Measurements from ENCODE around the gene BRF1.
"Not testable (repeated sequence)": the region's sequence is repeated elsewhere in the genome, so short reads cannot be mapped to it uniquely, and the experiment has no call there.

BRF1 gene

GRCh38 chr14:105287249-105288102 lies 13.3 kb downstream of the BRF1 start:
- DNase-seq: no peak

GRCh38 chr14:105286759-105287144 lies 14.0 kb downstream of the BRF1 start:
- DNase-seq: no peak

GRCh38 chr14:105285174-105285573 lies 15.6 kb downstream of the BRF1 start:
- no peak for DNase-seq

DNA sequence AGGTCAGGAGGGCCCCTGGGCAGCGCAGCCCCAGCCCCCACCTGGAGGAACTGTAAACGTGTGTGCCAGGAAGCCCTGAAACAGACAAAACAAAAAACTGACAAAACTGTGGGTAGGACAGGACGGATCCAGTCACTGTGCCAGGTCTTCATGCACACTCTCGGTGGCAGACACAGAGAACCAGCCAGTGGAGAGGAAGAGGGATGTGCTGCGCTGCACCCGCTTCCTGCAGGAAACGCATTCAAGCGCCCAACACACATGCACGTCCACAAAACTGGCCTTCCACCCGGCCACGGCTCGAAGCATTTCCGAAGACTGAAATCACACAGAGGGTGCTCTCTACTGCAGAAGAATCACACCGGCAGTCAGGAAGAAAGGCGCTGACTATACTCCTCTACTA lies 16.9 kb downstream of the BRF1 start:
- no peak for DNase-seq

- no peak for DNase-seq
These were observed 17.8 kb downstream of the BRF1 start for GRCh38 chr14:105283028-105283427.

GRCh38 chr14:105282098-105282725 lies 18.6 kb downstream of the BRF1 start:
- DNase-seq: no peak

GRCh38 chr14:105281371-105282097 lies 19.3 kb downstream of the BRF1 start:
- no peak for DNase-seq

- DNase-seq: no peak
These were observed 20.3 kb downstream of the BRF1 start for GRCh38 chr14:105280525-105280924.

DNA sequence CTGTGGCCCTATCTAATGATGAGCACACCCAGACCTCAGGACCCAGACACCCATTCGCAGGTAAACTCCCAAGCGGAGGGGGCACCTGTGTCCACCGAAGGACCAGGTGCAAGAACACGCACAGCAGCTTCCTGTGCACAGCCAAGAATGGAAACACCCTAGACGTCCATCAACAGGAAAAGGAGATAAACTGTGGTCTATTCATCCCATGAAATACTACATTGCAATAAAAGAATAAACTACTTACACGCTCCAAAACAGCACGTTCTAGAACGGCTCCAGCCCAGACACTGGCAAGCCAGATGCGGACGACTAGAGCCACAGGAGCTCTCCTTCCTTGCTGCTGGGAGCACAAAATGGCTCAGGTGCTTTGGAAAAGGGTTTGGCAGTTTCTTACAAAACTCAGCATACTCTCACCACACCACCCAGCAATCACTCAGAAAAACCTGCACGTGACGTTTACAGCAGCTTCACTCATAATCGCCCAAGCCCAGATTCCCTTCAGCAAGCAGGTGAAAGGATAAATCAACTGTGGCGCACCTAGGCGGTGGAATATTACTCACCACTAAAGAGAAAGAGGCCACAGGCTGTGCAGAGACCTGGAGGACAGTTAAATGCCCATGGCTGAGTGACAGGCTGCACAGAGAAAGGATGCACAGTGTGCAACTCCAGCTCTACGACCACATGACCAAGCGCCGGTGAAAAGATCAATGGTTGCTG lies 21.0 kb downstream of the BRF1 start:
- no peak for DNase-seq

DNA sequence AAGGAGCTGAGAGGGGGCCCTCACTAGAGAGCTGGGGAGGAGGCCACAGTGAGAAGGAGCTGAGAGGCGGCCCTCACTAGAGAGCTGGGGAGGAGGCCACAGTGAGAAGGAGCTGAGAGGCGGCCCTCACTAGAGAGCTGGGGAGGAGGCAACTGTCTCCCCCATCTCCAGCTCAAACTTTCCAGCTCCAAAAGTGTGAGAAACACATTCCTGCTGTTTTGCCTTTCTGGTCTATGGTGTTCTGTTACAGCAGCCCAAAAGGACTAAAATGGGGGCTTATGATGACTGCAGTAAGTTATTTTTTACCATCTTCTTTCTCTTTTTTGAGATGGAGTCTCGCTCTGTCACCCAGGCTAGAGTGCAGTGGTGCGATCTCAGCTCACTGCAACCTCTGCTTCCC lies 23.4 kb downstream of the BRF1 start:
- not testable (repeated sequence) for DNase-seq

- DNase-seq: no peak
These were observed 25.4 kb downstream of the BRF1 start for GRCh38 chr14:105275267-105275946.

GRCh38 chr14:105274637-105275036 lies 26.2 kb downstream of the BRF1 start:
- no peak for DNase-seq

DNA sequence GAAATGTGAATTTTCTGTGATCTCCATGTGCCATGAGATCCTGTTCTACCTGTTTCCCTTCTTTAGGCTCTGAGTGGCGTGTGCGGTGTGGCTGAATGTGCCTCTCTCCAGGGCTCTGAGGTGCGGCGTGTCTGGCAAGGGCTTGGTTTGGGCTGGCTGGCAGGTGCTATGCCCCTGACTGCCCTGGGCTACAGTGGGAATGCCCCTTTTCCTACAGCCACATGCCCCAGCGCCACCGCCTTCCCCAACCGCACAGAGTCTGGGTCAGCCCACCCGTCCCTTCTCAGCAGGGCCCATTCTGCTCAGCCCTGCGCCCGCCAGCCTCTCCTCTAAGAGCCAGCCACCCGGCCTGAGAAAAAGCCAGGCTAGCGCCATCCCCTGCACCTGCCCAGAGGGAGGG lies 27.7 kb downstream of the BRF1 start:
- DNase-seq: no peak

DNA sequence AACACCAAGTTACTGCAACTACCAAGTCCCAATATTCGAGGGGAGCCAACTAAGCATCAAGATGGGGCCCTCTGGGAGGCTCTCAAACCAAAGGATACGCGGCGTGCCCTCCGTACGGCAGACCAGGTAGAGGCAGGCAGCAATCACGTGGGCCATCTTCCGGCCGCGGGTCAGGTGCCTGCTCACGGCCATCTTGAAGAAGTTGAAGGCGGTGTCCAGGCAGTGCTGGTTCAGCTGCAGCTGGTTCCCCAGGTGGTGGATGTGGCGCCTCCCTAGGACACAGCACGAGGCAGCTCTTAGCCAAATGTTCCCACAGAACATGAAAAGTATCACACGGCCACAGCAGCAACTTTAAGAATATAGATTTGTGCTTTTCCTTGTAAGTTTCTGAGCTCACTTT lies 28.2 kb downstream of the BRF1 start:
- no peak for DNase-seq

DNA sequence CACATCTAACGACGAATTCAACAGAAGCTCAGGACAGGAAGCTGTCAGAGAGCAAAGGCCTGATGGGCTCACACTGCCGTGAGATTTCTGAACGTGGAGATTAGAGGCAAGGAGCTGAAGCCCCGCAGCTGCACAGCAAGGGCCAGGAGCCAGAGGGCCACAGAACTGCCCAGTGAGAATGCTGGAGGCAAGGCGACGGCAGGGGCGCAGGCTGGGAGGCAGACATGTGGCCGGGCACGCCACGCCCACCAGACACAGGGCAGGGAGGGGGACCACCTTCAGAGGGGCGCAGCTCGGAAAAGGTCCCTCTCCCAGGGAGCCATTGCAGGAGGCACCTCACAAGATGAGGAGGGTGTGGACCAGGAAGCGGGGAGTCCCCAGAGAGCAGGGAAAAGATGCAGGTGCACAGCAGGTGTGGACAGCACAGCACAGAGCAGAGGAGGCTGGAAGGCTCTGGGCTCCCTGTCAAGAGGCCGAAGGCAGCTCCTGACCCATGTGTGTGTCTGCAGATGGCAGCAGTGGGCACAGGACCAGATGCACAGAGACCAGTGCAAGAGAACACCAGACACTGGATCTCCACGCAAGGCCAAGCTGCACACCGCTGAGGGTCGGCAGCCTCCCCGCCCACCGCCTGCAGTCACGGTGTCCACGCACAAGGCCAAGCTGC lies 29.4 kb downstream of the BRF1 start:
- DNase-seq: no peak

- no peak for DNase-seq
These were observed 31.4 kb downstream of the BRF1 start for GRCh38 chr14:105269405-105269804.

- no peak for DNase-seq
These were observed 32.0 kb downstream of the BRF1 start for GRCh38 chr14:105268736-105269354.

DNA sequence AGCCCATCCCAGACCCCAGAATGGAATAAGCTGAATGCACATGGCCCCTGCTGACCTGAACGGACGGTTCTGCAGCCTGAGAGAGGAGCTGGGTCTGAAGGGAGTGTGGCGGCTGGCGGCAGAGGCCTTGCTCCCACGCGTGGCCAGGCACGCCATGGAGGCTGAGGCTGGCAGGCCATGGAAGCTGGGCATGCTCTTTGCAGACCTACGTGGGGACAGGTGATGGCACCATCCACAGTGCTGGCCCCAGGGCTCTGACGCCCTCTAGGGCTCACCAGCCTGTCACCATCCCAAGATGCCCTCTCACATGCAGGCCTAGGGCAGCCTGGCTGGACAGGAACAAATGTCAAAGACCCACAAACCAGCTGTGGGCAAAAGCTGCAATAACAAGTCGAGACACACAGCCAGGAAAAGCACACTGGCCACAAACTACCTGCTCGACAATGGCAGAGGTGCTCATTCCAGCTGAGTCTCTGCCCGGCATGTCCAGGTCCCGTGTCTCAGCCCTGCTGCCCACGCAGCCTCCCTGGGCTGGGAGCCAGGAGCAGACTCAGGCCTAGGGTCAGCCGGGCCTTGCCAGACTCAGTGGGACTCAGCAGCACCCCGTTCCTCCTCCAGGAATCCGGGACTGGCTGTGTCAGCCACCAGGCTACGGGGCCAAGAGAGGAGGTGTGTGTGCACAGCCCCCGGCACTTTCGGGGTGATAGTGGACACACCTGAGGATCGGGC lies 32.8 kb downstream of the BRF1 start:
- no peak for DNase-seq

DNA sequence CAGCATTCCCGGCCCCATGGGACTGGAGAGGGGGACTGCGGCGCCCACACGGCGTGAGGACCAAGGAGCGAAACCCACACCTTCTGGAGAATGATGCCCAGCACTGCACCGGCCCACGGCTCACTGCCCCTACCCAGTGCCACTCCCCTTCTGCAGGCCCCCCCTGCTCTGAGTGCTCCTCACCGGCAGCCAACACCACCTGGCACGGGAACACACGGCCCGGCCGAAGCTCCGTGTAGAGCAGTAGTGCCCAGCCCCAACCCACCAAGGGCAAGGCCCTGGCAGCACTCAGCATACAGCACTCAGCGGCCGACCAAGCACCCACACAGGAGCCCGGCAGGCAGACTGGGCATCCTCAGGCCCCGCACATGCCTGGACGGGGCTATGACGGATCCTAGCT lies 39.0 kb downstream of the BRF1 start:
- no peak for DNase-seq

- no peak for DNase-seq
These were observed 39.8 kb downstream of the BRF1 start for GRCh38 chr14:105260959-105261358.

DNA sequence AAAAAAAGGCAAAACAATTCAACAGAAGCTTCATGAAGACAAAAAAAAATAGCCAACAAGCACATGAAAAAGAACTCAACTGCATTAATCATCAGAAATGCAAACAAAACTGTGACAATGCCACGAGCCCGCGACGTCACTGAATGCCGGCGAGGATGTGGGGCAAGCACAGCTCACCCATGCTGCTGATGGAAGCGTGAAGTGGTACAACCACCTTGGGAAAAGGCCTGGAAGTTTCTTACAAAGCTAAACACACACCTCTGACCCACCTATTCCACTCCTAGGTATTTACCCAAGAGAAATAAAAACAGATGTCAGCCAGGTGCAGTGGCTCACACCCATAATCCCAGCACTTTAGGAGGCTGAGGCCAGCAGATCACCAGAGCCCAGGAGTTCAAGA lies 42.0 kb downstream of the BRF1 start:
- DNase-seq: no peak
